NT2/D1 (cell line): Measurements from ENCODE around the gene CLIP4.

Source experiments
- SUZ12 ChIP-seq: IDR thresholded peaks from 2 replicates; pipeline ENCODE4 v1.6.1; 2011; ENCODE audit not compliant: insufficient read length, insufficient read depth; ENCODE audit errors: extremely low read depth
- ZNF274 ChIP-seq: IDR thresholded peaks from 2 replicates; pipeline ENCODE4 v1.6.1; 2011; ENCODE audit warnings: mild to moderate bottlenecking, low read depth, low read length

GRCh38 chr2:29066271-29066860 is 48.8 kb upstream of the CLIP4 start:
- TF ChIP-seq ZNF274 (no peak), SUZ12 (no peak)
